HG03159 (cell line): ENCODE data around the gene MAN2B1.
"Not testable (repeated sequence)": the region's sequence is repeated elsewhere in the genome, so short reads cannot be mapped to it uniquely, and the experiment has no call there.

Experiments
- ATAC-seq: cut with Tn5 transposase; IDR thresholded peaks from one replicate; pipeline ENCODE4 v1.9.1; 2021; ENCODE audit warnings: mild to moderate bottlenecking, moderate library complexity; ENCODE audit not compliant: unreplicated experiment

MAN2B1 gene

GRCh38 chr19:12666265-12667048 lies at the start of gene MAN2B1, which contains the start of gene WDR83:
MAN2B1 (minus strand) TSS chr19:12666742; CDS start chr19:12666701, 41 bp downstream.
WDR83 (plus strand) TSS chr19:12666807; CDS start chr19:12669791, 2,984 bp downstream.
- ATAC-seq = peak; percentile 35

DNA sequence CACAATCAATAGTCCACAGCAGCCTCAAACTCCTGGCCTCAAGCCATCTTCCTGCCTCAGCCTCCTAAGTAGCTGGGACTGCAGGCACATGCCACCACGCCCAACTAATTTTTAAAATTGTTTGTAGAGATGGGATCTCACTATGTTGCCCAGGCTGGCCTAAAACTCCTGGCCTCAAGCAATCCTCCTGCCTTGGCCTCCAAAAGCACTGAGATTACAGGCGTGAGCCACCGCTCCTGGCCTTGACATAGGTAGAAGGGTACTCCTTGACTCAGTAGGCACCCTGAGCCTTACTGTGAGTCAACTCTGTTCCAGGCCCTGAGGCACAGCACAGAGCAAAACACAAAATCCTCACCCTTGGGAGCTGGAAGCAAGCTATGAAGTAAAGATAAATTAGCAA lies 49.4 kb upstream of the MAN2B1 start:
- no peak for ATAC-seq

DNA sequence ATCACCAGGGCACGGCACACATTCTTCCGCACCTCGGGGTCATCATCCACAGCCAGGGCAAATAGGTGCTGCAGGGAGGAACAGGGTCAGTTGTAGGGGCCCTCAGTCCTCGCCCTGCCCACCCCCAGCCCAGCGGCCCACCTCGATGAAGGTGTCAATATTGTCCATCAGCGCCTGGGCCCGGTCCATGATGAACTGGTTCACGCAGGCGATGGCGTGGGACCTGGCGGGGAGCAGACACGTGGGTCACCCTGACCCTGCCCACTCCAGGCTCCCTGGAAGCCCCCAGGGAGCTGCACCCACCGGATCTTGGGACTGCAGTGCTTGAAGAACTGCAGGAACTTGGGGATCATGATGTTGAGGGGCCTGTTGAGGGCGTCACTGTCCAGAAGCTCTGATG lies 48.6 kb upstream of the MAN2B1 start:
- ATAC-seq = no peak

DNA sequence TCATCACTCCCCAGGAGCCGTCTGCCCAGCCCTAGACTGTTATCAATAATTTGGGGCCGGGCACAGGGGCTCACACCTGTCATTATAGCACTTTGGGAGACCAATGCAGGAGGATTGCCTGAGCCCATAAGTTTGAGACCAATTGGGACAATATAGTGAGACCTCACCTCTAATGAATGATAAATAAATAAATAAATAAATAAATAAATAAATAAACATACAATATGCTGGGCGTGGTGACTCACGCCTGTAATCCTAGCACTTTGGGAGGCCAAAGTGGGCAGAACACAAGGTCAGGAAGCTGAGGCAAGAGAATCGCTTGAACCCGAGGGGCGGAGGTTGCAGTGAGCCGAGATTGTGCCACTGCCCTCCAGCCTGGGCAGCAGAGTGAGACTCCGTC lies 46.8 kb upstream of the MAN2B1 start:
- ATAC-seq = not testable (repeated sequence)

- not testable (repeated sequence) for ATAC-seq
Observed at GRCh38 chr19:12712077-12712476, 45.5 kb upstream of the MAN2B1 start.

DNA sequence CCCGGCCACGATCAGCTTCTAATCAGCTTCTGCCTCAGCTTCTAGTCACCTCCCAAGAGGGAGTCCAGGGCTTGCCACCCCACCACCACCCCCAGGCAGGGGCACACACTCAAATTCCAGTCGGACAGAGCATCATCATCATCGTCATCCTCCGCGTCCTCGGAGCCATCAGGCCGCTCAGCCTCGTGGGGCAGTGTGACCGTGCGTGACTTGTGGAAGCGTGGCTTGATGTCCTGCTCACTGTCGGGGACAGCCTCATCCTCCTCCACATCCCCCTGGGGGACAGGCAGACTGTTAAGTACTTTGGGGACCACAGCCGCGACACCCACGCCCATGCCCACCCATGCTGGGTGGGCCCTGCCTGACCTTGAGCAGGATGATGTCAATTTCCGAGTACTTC lies 44.6 kb upstream of the MAN2B1 start:
- ATAC-seq = no peak

- ATAC-seq = no peak
Observed at GRCh38 chr19:12708641-12709040, 42.1 kb upstream of the MAN2B1 start.

DNA sequence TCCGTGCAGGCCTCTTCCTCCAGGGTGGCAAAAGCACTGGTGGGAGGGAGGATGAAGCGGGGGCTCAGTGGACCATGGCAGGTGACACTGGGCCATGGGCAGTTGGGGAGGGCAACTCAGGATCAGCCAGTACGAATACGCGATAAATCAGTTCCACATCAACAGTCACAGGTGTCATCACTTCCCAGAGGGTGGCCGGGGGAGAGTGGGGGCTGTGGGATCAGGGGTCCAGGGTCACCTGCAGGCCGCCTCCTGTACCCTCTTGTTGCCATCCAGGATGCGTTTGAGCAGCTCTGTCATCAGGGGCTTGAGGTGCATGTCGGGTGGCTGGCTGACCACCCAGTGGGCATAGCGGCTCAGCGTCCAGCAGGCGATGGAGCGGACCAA lies 39.8 kb upstream of the MAN2B1 start:
- ATAC-seq = no peak

DNA sequence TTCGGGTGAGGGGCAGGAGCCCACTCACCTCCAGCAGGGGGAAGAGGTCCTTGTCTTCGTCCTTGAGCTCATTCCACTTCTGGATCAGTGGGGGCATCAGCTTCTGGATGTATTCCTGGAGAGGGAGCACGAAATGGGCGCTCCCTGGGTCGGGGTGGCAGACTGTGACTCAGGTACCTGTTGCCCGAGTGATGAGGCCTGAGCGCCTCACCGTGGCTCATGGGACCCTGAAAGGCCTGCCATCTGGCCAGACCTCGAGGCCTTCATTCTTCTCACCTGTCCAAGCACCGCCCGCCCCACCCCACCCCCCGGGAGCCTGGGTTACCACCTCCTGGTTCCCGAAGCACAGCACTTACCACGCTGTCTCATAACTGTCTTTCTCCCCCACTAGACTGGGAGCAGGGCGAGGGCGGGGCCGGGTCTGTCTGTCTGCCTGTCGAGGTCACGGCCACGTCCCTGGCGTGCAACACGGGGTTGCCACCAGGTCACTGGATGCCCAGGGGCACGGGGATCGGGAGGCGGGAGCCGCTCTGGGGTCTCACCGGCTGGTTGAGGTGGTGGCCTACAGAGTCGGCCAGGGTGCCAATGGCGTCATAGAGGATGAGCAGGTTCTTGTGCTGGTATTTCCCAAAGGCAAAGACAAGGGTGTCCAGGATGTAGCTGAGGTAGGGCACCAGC lies 39.3 kb upstream of the MAN2B1 start:
- no peak for ATAC-seq

DNA sequence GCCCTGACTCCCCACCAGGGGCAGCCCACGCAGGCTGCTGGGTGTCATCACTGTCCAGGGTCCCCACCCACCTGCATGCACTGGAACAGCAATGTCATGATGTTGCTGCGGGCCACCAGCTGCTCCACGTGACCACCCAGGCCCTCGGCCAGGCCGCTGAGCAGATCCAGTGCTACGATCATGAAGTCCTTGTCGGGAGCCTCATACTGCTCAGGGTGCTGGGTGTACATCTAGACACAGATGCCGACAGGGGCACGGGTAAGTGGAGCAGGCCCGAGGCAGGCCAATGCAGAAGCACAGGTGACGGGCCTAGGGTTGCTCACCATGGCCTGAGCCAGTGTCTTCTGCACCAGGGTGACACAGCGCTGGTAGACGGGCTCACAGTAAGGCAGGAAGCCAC lies 38.6 kb upstream of the MAN2B1 start:
- no peak for ATAC-seq

DNA sequence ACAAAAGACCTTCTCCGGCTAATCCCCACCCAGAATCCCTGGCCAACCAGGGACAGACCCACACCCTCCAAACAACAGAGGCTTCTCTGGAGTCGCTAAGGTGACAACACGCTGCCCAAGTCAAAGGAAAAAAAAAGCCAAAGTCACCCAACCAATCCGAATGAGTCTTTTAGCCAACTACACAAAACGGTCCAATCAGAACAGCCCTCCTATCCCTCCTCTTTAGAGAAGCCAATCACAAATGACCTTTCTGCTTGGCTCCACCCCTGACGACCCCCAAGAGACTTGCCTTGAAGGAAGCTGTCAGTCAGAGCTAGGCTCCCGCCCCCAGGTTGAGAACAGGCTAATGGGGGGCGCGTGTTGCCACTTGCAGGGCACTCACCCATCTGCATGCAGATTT lies 36.5 kb upstream of the MAN2B1 start:
- no peak for ATAC-seq

- ATAC-seq = no peak
Observed at GRCh38 chr19:12701596-12702282, 35.2 kb upstream of the MAN2B1 start.

- ATAC-seq = no peak
Observed at GRCh38 chr19:12698138-12698537, 31.6 kb upstream of the MAN2B1 start.

GRCh38 chr19:12697425-12697824 lies 30.9 kb upstream of the MAN2B1 start:
- ATAC-seq = not testable (repeated sequence)

- ATAC-seq = peak; percentile 79
Observed at GRCh38 chr19:12696366-12697335, 30.1 kb upstream of the MAN2B1 start, which contains the start of gene FBXW9. FBXW9 (minus strand) TSS chr19:12696631; CDS start chr19:12696581, 50 bp downstream.

GRCh38 chr19:12695997-12696365 lies 29.4 kb upstream of the MAN2B1 start:
- peak; percentile 28 for ATAC-seq

GRCh38 chr19:12695514-12695913 lies 29.0 kb upstream of the MAN2B1 start:
- no peak for ATAC-seq

- ATAC-seq = no peak
Observed at GRCh38 chr19:12695096-12695495, 28.6 kb upstream of the MAN2B1 start.

DNA sequence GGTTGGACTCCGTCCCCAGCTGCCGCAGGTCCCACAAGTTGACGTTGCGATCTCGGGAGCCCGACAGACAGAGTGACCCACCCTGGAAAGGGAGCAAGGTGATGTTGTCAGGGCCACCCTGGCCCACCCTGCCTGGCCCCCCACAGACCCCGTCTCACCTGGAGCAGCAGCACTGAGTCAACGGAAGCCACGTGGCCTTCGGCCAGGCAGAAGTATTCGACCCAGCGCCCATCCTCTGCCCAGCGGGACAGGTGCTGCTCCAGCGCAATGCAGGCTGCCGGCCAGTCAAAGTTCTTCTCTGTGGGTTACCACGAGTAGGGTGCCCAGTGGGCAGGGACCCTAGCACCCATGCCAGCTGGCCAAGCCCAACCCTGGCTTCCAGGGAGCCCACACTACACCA lies 28.1 kb upstream of the MAN2B1 start:
- ATAC-seq = no peak

DNA sequence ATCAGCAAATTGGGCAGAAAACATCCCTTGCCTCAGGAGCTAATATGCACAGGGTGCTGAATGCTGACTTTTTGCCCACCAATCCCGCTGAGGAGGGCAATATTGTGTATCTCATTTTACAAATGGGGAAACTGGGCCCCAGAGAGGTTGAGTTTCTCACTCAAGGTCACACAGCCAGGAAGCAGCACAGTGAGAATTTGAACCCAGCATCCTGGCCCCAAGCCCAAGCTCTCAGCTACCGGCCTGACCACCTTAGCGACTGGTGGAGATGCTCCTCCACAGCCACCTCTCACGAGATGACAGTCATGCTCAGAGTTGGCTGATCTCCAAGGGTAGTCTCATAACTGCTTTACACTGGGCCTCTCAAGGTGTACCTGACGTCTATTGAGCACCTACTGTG lies 26.4 kb upstream of the MAN2B1 start:
- no peak for ATAC-seq
